Loucy (cell line): ENCODE data around the gene EXOG.

Source experiments
- H2AFZ ChIP-seq: fragments of 200-600 bp; sonication (generic); 2 replicates; pipeline ENCODE4 v1.6.0; 2016; ENCODE audit warnings: antibody characterized with exemption, mild to moderate bottlenecking, low read length, moderate library complexity
- H3F3A ChIP-seq: fragments of 200-600 bp; 2 replicates; pipeline ENCODE4 v1.6.0; 2016; ENCODE audit warnings: antibody characterized with exemption, low read depth, mild to moderate bottlenecking
- H3K27me3 ChIP-seq: fragments of 200-600 bp; sonication (generic); 2 replicates; pipeline ENCODE4 v1.6.1; 2014; ENCODE audit warnings: low read length, mild to moderate bottlenecking; ENCODE audit not compliant: insufficient read depth, poor library complexity, severe bottlenecking
- H3K36me3 ChIP-seq: fragments of 200-600 bp; sonication (generic); 2 replicates; pipeline ENCODE4 v1.6.1; 2016; ENCODE audit warnings: low read length; ENCODE audit not compliant: insufficient read depth
- H3K4me1 ChIP-seq: fragments of 200-600 bp; sonication (generic); 2 replicates; pipeline ENCODE4 v1.5.1; 2014; ENCODE audit warnings: low read length, mild to moderate bottlenecking; ENCODE audit not compliant: insufficient read depth, poor library complexity, severe bottlenecking
- H3K4me2 ChIP-seq: fragments of 200-600 bp; sonication (generic); 2 replicates; pipeline ENCODE4 v1.6.0; 2014; ENCODE audit warnings: antibody characterized with exemption, low read length, low read depth, mild to moderate bottlenecking; ENCODE audit not compliant: poor library complexity, severe bottlenecking
- H3K4me3 ChIP-seq: fragments of 200-600 bp; sonication (generic); 2 replicates; pipeline ENCODE4 v1.5.1; 2014; ENCODE audit warnings: low read length, mild to moderate bottlenecking, mixed read lengths; ENCODE audit not compliant: poor library complexity, severe bottlenecking
- H3K79me2 ChIP-seq: fragments of 200-600 bp; sonication (generic); 2 replicates; pipeline ENCODE4 v1.6.1; 2014; ENCODE audit warnings: low read length; ENCODE audit not compliant: insufficient read depth
- H3K9ac ChIP-seq: fragments of 200-600 bp; sonication (generic); 2 replicates; pipeline ENCODE4 v1.6.0; 2014; ENCODE audit warnings: mild to moderate bottlenecking, low read depth, low read length, moderate library complexity; ENCODE audit not compliant: poor library complexity, severe bottlenecking
- H3K9me2 ChIP-seq: fragments of 200-600 bp; sonication (generic); replicated peaks from 2 replicates; pipeline ENCODE4 v1.6.1; 2016; ENCODE audit warnings: low read depth, low read length, mixed read lengths
- H3K9me3 ChIP-seq: fragments of 200-600 bp; sonication (generic); 2 replicates; pipeline ENCODE4 v1.6.1; 2014; ENCODE audit warnings: mild to moderate bottlenecking, antibody characterized with exemption, low read length, low read depth; ENCODE audit not compliant: insufficient read depth
- H4K20me1 ChIP-seq: fragments of 200-600 bp; sonication (generic); 2 replicates; pipeline ENCODE4 v1.6.0; 2014; ENCODE audit warnings: antibody characterized with exemption, low read length, mild to moderate bottlenecking; ENCODE audit not compliant: insufficient read depth, poor library complexity, severe bottlenecking
- CTCF ChIP-seq: fragments of 200-600 bp; sonication (generic); conservative IDR thresholded peaks from 2 replicates; pipeline ENCODE4 v1.5.1; 2014; ENCODE audit warnings: mild to moderate bottlenecking, antibody characterized with exemption, low read length
- EZH2phosphoT487 ChIP-seq: fragments of 200-600 bp; IDR thresholded peaks from 2 replicates; pipeline ENCODE4 v1.6.1; 2018; ENCODE audit warnings: antibody characterized with exemption, mild to moderate bottlenecking, moderate library complexity, borderline replicate concordance

Gene EXOG

GRCh38 chr3:38454884-38455638, 41.1 kb upstream of the EXOG start:
- Histone ChIP-seq H3K79me2 (peaks cover 44% of the 10 kb centered on the region), H3K9ac (peak overlapping the region; percentile 71), H3K9me3 (no peaks in the 10 kb centered on the region), H3K4me2 (peak overlapping the region; percentile 83), H3K4me3 (peak overlapping the region; percentile 76), H3K4me1 (peaks cover 27% of the 10 kb centered on the region), H3K9me2 (no peaks in the 10 kb centered on the region), H3K36me3 (no peaks in the 10 kb centered on the region), H3F3A (no peaks in the 10 kb centered on the region), H4K20me1 (peaks cover 10% of the 10 kb centered on the region), H2AFZ (peak overlapping the region; percentile 78), H3K27me3 (peaks cover 20% of the 10 kb centered on the region)
- TF ChIP-seq EZH2phosphoT487, result no peak

- Histone ChIP-seq H3K4me1 (peaks cover 27% of the 10 kb centered on the region), H3K4me3 (peak overlapping the region; percentile 76), H3K9me2 (no peaks in the 10 kb centered on the region), H3K27me3 (peaks cover 20% of the 10 kb centered on the region), H3K79me2 (peaks cover 46% of the 10 kb centered on the region), H3K9me3 (no peaks in the 10 kb centered on the region), H2AFZ (peak overlapping the region; percentile 78; the same call in 1 of the 2 replicates), H3K4me2 (peak overlapping the region; percentile 83), H3K9ac (peak overlapping the region; percentile 71), H3K36me3 (no peaks in the 10 kb centered on the region), H3F3A (no peaks in the 10 kb centered on the region), H4K20me1 (peaks cover 10% of the 10 kb centered on the region)
- no peak for TF ChIP-seq EZH2phosphoT487
- TF ChIP-seq CTCF, result no peak
Observed at GRCh38 chr3:38455639-38456430, 40.3 kb upstream of the EXOG start.

GRCh38 chr3:38457111-38458003, 38.8 kb upstream of the EXOG start:
- no peaks in the 10 kb centered on the region for H3K9me2 ChIP-seq
- H3K9me3 ChIP-seq, result no peaks in the 10 kb centered on the region
- no peak overlapping the region for H3K4me3 ChIP-seq
- H3K36me3 ChIP-seq, result no peaks in the 10 kb centered on the region
- peaks cover 10% of the 10 kb centered on the region for H4K20me1 ChIP-seq
- H2AFZ ChIP-seq, result no peak overlapping the region
- no peaks in the 10 kb centered on the region for H3F3A ChIP-seq
- peaks cover 52% of the 10 kb centered on the region for H3K79me2 ChIP-seq
- peaks cover 20% of the 10 kb centered on the region for H3K27me3 ChIP-seq
- H3K4me2 ChIP-seq, result peak overlapping the region; percentile 30
- TF ChIP-seq EZH2phosphoT487 (no peak), CTCF (no peak)
- H3K4me1 ChIP-seq, result peaks cover 27% of the 10 kb centered on the region
- H3K9ac ChIP-seq, result no peak overlapping the region
